GM18511 (cell line): ENCODE measurements around the gene RNF157.
"Not testable (repeated sequence)": the region's sequence is repeated elsewhere in the genome, so short reads cannot be mapped to it uniquely, and the experiment has no call there.

Experiments used
- ATAC-seq: cut with Tn5 transposase; IDR thresholded peaks from one replicate; pipeline ENCODE4 v1.9.1; 2021; ENCODE audit warnings: mild to moderate bottlenecking, moderate library complexity; ENCODE audit not compliant: unreplicated experiment

The RNF157 gene

DNA sequence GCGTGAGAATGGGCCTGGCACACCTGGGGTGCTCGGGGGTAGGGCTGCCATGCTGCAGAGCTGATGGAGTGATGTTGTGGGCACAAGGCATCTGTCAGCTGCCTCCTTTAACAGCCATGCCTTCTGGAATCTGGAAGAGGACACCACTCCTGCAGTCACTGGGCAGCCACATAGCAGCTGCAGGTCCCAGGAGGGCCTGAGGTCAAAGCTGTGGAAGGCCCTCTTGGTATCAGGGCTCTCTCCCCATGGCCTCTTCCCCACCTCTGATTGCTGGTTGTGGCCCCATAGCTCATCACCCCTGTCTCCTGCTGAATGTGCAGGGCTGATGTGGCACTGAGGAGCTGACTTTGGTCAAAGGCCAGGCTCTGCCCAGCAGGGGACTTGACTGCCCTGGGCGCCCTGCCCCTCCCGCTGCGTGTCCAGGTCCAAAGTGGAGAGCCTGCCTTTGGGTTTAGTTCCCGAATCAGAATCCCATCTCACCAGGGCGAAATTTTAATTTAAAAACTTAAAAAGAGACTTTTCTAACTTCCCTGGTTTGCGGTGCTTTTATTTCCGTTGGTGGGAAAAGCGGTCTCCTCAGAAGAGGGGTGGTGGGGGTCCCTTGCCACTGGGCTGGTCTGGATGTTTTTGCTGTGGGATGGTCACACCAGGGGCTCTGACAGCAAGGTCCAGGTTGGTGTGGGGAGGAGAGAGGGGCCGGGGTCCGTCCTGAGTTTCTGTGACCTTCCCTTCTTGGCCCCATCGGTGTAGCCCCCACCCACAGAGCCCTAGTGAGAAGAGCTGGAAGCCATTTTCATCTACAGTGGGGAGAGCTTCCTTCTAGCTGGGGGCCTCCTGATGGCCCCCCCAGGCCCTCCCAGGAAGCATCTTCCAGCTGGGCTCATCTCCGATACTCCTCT lies 30.7 kb upstream of the RNF157 start:
- no peak for ATAC-seq

DNA sequence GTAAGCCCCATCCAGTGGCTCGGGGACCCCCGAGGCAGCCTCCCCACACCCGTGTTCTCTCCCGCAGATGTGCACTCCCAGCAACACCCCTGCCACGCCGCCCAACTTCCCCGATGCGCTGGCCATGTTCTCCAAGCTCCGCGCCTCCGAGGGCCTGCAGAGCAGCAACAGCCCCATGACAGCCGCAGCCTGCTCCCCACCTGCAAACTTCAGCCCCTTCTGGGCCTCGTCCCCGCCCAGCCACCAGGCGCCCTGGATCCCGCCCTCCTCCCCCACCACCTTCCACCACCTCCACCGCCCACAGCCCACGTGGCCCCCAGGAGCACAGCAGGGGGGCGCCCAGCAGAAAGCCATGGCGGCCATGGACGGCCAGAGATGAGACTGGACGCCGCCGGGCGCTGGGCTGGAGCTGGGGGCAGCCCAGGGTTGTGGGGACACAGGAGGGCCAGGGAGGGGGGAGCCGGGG lies 29.9 kb upstream of the RNF157 start:
- no peak for ATAC-seq

DNA sequence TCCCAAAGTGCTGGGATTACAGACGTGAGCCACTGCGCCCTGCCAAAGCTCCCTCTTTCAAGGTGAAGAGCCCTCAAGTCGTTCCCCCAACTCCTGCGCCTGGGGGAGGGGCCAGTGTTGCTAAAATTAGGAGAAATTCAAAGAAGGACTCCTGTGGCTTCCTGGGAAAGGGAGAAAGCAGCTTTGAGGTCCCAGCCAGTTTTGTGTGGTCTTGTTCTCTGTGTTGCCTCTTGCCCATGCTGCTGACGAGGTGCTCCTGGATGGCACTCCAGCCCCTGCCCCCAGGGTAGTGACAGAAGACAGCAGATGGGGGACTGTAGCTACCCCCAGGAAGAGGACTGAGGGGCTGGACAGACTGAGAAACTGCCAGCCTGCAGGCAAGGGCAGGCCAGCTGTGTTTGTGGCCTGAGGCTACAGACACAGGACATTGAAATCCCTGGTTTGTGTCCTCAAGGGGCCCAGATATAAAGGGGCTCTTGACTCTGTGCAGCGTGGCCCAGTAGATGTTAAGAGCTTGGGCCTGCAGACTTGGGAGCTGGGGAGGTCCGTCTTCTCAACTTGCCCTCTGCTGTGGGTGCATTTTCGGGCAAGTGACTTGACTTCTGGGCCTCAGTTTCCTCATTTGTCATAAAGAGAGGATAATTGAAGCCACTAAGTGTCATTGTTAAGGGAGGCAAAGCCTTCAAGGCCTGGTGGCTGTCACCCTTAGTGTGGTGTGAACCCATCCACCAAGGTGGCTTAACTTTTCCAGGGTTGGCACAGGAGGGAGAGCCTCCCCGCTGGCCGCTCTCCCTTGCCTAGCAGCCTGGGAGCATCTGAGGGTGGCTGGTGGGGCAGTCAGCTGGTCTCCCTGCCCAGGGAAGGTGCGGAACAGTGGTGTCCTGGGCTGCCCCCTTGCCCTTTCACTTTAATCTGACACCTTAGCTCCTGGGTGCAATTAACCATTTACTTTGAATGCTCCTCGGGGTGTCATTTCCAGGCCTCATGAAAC lies 29.0 kb upstream of the RNF157 start:
- ATAC-seq = no peak

DNA sequence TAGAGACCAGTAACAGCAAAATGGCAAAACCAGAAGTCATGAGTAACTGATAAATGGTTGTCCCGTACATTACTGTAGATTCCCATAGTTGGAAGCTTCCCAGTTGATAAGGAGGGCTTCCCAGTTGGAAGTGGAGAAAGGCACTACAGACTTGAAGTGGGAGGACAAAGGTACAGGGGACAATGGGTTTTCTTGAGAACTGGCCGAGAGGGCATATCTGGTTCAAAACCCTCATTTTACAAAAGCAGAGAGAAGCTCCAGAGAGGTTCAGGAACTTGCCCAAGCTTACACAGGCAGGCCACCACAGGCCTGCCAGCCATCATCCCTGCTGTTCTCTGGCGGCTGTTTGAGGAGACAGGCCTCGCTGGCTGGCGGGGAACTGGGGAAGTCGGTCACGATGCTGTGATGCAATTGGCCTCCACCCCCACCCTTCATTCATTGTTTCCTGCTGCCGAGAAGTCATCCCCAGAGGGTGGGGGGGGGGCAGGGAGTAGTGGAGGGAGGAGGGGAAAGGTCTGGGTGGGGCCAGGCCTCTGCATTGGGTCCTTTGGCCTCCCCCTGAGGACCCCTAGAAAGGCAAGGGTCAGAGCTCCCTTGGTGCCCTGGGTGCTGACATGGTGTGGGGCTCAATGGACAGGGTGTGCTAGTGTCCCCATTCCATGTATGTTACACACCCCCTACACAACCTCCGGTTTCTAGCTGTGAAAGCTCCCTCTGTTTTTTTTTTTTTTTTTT lies 27.9 kb upstream of the RNF157 start:
- ATAC-seq = no peak

DNA sequence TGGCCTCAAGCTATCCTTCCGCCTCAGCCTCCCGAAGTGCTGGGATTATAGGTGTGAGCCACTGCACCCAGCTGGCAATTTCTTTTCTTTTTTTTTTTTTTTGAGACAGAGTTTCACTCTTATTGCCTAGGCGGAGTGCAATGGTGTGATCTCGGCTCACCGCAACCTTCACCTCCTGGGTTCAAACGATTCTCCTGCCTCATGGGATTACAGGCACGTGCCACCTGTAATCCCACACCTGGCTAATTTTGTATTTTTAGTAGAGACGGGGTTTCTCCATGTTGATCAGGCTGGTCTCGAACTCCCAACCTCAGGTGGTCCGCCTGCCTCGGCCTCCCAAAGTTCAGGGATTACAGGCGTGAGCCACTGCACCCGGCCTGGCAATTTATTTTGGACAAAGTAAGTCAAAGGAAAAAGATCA lies 27.3 kb upstream of the RNF157 start:
- ATAC-seq = not testable (repeated sequence)

DNA sequence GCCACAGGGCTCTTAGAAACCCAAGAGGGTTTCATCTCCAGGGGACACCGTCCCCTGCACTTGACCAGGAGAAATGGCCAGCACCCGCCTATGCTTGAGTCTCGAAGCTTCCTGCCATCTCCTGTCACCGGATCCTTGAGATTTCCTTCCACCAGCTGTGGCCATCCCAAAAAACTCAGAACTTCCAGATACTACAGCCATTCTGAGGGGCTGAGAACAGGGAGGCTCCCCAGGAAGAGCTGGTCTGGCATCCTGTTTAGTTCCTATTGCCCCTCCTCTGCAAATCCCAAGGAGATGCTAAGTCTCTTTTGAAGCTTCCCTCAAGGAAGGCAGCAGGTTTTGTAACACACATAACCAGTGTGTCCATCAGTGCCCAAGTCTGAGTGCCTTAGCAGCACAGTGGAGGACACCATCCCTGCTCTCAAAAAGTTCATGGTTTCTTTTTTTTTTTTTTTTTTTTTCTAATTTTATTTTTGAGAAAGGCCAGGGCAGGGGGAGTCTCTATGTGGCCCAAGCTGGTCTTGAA lies 26.8 kb upstream of the RNF157 start:
- ATAC-seq = no peak

DNA sequence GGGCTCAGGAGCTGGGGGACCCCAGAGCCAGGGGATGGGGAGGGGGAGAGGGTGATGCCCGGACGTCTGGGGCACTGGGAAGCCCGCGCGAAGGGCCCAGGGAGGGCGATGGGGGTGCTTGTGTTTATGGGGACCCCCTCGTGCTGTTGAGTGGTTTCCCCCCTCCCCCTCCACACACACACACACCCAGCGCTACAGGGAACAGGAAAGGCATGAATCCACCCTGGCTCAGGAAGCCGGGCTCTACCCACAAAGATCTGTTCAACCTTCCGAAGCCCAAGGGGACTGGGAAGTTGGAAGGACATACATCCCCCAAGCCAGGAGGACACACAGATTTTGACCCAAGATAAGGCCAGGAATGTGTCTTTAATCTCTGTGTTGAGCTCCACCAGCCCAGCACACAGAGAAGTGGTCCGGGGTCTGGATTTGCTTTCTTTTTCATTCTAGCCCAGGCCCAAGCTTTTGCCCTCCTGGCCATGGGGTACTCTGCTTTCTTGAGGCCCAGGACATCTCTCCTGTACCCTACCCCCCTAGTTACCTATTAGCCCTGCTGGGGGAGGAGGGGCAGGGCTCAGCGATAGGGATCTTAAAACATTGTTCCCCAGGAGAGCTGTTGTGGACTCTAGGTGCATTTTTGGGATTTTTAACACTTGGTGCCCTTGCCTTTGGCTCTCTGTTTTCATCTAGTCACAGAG lies 26.1 kb upstream of the RNF157 start:
- no peak for ATAC-seq

DNA sequence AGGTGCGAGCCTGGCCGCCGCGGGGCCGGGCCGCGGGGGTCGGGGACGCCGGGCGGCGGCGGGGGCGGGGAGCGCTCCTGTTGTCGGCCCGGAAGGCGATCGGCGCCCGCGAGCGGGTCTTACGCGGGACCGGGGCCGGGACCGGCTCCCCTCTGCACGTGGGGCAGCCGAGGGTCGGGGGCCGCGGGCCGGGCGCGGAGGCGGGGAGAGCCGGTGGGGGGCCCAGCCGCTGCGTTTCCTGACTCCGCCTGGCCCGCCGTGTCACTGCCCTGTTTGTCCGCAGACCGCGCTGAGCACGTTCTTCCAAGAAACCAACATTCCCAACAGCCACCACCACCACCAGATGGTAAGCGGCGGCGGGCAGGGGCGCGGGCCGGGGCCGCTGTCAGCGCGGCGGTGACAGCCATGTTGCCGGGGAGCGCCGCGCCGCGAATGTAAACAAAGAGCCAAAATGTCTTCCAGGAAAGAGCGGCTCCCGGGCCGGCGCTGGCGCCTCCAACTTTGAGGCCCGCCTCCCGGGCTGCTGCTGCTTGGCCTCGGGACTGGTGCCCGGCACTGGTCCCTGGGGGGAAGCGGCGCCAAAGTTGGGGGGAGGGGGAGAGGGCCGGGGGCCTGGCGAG lies 25.4 kb upstream of the RNF157 start:
- no peak for ATAC-seq

DNA sequence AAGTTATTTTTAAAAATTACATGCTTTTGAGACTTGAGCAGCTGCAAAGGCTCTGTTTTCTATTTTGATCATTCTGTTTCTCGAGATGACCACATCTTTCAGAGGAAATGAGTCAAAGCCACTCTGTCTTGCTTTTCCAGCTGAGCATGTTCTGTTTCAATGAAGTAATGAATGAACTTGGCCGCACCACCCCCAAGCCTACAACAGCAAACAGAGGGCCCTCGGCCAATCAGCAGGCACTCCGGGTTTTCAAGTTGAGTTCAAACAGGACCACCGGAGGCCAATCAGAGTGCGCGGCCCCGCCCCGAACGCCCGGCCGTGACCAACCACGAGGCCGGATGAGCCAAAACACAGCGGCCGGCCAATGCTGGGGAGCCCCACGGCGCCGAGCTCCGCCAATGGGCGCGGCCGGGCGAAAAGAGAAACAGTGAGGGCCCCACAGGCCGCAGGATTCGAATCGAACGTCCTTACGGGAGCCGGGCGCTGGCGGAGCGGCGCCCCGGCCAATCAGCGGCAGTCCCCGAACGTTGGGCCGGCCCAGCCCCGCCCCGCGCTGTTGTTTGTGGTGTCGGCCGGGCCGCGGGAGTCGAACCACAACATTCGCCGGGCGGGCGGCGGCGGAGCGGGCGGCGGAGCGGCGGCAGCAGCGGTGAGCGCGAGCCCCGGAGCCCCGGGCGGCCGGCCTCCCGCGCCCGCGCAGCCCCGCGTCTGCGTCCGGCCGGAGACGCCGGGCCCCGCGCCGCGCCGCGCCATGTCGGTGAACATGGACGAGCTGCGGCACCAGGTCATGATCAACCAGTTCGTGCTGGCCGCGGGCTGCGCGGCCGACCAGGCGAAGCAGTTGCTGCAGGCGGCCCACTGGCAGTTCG lies 24.7 kb upstream of the RNF157 start, which contains the start of gene UBALD2:
UBALD2 (plus strand) TSS at position 594 of the 869 bp plus-strand sequence; CDS start at position 752, 158 bp downstream.
- ATAC-seq = peak; percentile 73

DNA sequence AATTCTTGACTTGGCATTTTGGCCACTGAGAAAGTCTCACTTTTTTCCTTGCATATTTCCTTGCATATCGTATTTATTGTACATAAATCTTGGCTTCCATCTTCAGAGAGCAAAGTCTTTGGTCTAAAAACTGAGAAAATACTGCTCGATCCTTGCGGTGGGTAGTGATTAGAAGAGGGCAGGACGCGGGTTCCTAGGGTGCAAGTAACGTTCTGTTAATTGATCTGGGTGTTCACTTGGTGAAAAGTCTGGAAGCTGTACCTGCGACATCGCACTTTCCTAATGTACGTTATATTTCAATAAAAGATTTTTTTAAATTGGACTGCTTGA lies 24.1 kb upstream of the RNF157 start:
- peak; percentile 3 for ATAC-seq

DNA sequence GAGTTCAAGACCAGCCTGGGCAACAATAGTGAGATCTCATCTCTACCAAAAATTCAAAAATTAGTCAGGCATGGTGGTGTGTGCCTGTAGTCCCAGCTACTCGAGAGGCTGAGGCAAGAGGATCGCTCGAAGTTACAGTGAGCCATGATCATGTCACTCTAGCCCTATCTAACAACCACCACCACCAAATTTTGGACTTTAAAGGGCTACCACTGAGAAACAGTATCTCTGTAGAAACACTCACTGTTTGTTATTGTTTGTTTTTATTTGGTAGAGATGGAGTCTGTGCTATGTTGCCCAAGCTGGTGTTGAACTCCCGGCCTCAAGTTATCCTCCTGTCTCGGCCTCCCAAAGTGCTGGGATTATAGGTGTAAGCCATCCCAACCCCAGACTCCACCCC lies 23.6 kb upstream of the RNF157 start:
- ATAC-seq = no peak

DNA sequence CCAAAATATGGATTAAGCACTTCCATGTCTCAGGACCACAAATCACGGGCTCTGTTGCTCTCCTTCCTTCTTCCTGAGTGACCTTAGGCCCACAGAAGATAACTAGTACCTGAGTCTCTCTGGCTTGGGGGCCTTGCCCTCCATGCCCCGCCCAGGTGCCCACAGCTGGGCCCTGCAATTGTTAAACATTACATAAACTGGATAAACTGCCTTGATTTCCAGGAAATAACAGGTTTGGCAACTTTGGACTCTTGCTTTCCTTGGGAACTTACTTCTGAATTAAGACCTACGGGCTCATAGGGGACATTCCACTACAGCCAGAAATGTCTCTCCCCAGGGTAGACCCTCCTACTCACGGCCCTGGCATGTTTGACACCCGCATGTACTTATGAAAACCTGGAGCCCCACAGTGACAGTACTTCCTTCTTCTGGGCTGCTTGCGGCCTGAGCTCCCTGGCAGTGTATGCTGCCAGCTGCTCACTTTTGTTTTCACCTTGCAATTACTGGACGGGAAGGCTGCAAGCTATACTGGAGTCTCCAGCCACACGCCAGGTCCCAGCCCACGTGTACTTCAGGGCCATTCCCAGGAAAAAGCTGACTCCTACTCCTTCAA lies 22.5 kb upstream of the RNF157 start:
- ATAC-seq = no peak

DNA sequence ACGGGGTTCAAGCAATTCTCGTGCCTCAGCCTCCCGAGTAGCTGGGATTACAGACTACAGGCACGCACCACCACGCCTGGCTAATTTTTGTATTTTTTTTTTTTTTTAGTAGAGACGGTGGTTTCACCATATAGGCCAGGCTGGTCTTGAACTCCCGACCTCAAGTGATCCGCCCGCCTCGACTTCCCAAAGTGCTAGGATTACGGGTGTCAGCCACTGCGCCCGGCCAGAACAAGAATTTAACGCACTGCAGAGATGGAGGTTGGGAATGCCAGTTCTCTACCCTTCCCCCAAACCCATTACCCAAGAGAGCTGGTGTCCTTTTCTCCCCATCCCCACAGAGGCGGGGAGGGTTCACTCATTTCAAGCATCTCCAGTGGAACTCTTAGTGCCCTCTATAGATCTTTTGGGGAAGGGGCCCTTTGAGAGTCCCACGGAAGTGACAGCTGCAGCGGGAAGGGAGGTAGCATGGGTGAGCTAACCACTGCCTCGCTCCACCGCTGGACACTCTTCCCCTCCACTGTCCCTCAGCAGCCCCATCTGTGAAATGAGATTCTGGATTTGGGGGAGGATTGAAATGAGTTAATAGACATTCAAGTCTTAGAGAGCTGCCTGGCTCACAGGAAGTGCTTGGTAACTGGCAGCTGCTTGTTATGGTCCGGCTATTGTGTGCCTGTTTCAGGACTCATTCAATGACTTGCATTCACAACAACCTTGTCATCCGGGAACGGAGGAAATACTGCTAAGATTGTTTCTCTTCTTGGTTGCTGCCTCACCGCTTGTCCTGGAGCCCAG lies 21.3 kb upstream of the RNF157 start:
- no peak for ATAC-seq

DNA sequence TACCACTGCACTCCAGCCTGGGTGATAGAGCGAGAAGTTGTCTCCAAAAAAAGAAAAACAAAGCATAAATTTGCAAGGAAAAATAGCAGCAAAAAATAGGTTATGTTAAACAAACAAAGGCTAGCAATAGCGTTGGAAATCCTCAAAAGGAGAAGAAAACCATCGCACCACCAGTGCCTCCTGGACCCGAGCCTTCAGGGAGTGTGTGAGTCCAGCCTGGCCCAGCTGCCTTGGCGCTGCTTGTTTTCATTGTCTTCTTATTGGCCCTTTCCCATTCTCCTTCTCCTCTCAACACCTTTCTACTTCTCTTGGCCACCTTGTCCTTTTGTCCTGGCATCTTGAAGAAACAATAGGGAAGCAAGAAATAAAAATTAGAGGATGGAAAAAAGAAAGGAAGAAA lies 20.4 kb upstream of the RNF157 start:
- ATAC-seq = no peak

DNA sequence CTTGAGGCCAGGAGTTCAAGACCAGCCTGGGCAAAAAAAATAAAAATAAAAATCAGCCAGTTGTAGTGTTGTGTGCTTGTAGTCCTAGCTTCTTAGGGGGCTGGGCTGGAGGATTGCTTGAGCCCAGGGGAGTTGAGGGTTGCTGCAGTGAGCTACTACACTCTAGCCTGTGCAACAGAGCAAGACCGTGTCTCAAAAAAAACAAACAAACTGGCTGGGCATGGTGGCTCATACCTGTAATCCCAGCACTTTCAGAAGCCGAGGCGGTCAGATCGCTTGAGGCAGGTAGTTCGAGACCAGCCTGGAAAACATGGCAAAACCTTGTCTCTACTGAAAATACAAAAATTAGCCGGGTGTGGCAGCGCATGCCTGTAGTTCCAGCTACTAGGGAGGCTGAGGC lies 19.9 kb upstream of the RNF157 start:
- no peak for ATAC-seq

DNA sequence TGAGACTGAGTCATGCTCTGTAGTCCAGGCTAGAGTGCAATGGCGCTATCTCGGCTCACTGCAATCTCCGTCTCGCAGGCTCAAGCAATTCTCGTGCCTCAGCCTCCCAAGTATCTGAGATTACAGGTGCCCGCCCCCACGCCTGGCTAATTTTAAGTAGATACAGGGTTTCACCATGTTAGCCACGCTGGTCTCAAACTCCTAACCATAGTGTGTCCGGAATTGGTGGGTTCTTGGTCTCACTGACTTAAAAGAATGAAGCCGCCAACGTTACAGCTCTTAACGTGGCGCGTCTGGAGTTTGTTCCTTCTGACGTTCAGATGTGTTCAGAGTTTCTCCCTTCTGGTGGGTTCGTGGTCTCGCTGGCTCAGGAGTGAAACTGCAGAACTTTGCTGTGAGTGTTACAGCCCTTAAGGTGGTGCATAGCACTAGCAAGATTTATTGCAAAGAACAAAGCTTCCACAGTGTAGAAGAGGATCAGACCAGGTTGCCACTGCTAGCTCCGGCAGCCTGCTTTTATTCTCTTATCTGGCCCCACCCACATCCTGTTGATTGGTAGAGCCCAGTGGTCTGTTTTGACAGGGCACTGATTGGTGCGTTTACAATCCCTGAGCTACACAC lies 16.2 kb upstream of the RNF157 start:
- ATAC-seq = not testable (repeated sequence)
